ENCODE results near the gene CACNB2. TPM values are rescaled to one million over a fixed set of nuclear protein-coding genes. Genes with fewer than 3 reads are reported as not detected.
"Not testable (repeated sequence)": the region's sequence is repeated elsewhere in the genome, so short reads cannot be mapped to it uniquely, and the experiment has no call there.

CACNB2 gene
- total RNA-seq, 1 donor from 2014 or later = not detected

GRCh38 chr10:18144396-18144795 lies 4.2 kb downstream of the CACNB2 start:
- ChIA-PET CTCF (no interaction called here), POLR2A (no interaction called here)
- no peaks in the 10 kb centered on the region for H3K36me3 Mint-ChIP-seq (ENCODE audit: low read depth)
- TF ChIP-seq, protein P1, sequence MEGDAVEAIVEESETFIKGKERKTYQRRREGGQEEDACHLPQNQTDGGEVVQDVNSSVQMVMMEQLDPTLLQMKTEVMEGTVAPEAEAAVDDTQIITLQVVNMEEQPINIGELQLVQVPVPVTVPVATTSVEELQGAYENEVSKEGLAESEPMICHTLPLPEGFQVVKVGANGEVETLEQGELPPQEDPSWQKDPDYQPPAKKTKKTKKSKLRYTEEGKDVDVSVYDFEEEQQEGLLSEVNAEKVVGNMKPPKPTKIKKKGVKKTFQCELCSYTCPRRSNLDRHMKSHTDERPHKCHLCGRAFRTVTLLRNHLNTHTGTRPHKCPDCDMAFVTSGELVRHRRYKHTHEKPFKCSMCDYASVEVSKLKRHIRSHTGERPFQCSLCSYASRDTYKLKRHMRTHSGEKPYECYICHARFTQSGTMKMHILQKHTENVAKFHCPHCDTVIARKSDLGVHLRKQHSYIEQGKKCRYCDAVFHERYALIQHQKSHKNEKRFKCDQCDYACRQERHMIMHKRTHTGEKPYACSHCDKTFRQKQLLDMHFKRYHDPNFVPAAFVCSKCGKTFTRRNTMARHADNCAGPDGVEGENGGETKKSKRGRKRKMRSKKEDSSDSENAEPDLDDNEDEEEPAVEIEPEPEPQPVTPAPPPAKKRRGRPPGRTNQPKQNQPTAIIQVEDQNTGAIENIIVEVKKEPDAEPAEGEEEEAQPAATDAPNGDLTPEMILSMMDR (IDR thresholded peaks at IDR 0.05) = no peak
- H3K27ac Mint-ChIP-seq = no peak overlapping the region
- H3K4me1 Mint-ChIP-seq = no peaks in the 10 kb centered on the region
- DNase-seq (no peak), ATAC-seq (ENCODE audit: low read depth) (no peak)
- intact Hi-C loops (cut with micrococcal nuclease) = no loop called here
- H3K4me3 Mint-ChIP-seq = no peak overlapping the region
- H3K27me3 Mint-ChIP-seq = peaks cover 13% of the 10 kb centered on the region
- no peaks in the 10 kb centered on the region for H3K9me3 Mint-ChIP-seq

GRCh38 chr10:18144928-18145327 lies 4.7 kb downstream of the CACNB2 start:
- Mint-ChIP-seq H3K4me3 (no peak overlapping the region), H3K36me3 (ENCODE audit: low read depth) (no peaks in the 10 kb centered on the region), H3K9me3 (no peaks in the 10 kb centered on the region), H3K27ac (no peak overlapping the region), H3K4me1 (no peaks in the 10 kb centered on the region), H3K27me3 (peaks cover 8% of the 10 kb centered on the region)
- ATAC-seq (ENCODE audit: low read depth) = no peak
- intact Hi-C loops (cut with micrococcal nuclease) = no loop called here
- no peak for DNase-seq
- ChIA-PET POLR2A (no interaction called here), CTCF (no interaction called here)
- TF ChIP-seq, protein P1 (IDR thresholded peaks at IDR 0.05) = no peak

GRCh38 chr10:18145652-18146051 lies 5.4 kb downstream of the CACNB2 start:
- DNase-seq (no peak), ATAC-seq (ENCODE audit: low read depth) (no peak)
- Mint-ChIP-seq H3K9me3 (no peaks in the 10 kb centered on the region), H3K27ac (no peak overlapping the region), H3K36me3 (ENCODE audit: low read depth) (no peaks in the 10 kb centered on the region), H3K4me1 (no peaks in the 10 kb centered on the region), H3K27me3 (peaks cover 8% of the 10 kb centered on the region), H3K4me3 (no peak overlapping the region)
- intact Hi-C loops (cut with micrococcal nuclease) = no loop called here
- TF ChIP-seq, protein P1 (IDR thresholded peaks at IDR 0.05) = no peak
- ChIA-PET POLR2A (no interaction called here), CTCF (interaction anchor here (0.6 kb wide), 1 partner anchor 855 kb away, joined by 3 read pairs; no protein-coding TSS in a partner anchor)

GRCh38 chr10:18149196-18149800 lies 9.1 kb downstream of the CACNB2 start:
- Mint-ChIP-seq H3K4me3 (no peak overlapping the region), H3K27me3 (no peaks in the 10 kb centered on the region), H3K9me3 (no peaks in the 10 kb centered on the region), H3K27ac (no peak overlapping the region), H3K4me1 (no peaks in the 10 kb centered on the region), H3K36me3 (ENCODE audit: low read depth) (no peaks in the 10 kb centered on the region)
- intact Hi-C loops (cut with micrococcal nuclease) = no loop called here
- ATAC-seq (ENCODE audit: low read depth) = no peak
- no peak for DNase-seq
- ChIA-PET POLR2A (no interaction called here), CTCF (no interaction called here)
- TF ChIP-seq, protein P1 (IDR thresholded peaks at IDR 0.05) = no peak

DNA sequence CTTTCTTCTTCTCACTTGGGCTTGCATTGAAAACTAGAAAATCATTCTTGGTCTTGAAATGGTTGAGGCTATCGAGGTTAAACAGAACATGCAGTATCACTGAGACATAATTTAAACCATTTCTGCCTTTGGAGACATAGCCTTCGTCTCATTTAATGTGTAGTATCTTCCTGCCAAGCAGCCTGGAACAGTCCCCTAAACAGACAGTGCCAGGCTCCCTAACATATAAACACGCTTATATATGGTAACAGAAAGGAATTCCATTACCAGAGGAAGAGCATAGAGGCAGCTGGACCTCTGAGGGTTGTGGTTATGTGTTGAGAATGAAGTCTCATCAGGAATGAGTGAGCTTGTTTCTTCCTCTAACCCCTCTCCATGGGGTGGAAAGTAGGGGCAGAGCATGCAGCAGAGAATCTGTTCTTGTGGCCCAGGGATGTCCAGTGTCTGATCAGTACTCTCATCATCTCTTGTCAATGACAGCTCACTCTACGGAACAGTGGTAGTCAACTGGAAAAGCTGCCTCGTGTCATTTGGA lies 11.2 kb downstream of the CACNB2 start:
- Mint-ChIP-seq H3K27ac (no peak overlapping the region), H3K27me3 (no peaks in the 10 kb centered on the region), H3K36me3 (ENCODE audit: low read depth) (no peaks in the 10 kb centered on the region), H3K4me1 (no peaks in the 10 kb centered on the region), H3K9me3 (peaks cover 2% of the 10 kb centered on the region), H3K4me3 (no peak overlapping the region)
- intact Hi-C loops (cut with micrococcal nuclease) = loop anchor here (5.0 kb wide), 1 partner anchor 466 kb away; no protein-coding TSS in a partner anchor
- ATAC-seq (ENCODE audit: low read depth) = no peak
- TF ChIP-seq, protein P1 (IDR thresholded peaks at IDR 0.05) = no peak
- ChIA-PET CTCF (no interaction called here), POLR2A (no interaction called here)
- DNase-seq = no peak

DNA sequence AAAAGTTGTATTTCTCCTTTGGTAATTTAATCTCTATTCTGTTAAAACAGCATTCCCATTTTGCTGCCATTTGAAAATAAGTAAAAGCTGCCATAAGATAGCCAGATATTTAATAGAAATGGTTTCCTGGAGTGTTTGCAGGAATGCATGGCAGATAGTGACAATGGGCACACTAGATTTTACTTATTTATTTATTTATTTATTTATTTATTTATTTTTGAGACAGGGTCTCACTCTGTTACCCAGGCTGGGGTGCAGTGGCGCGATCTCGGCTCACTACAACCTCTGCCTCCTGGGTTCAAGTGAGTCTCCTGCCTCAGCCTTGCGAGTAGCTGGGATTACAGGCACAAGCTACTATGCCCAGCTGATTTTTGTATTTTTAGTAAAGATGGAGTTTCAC lies 13.2 kb downstream of the CACNB2 start:
- H3K36me3 Mint-ChIP-seq (ENCODE audit: low read depth); POLR2A ChIA-PET; H3K27me3 Mint-ChIP-seq; ATAC-seq (ENCODE audit: low read depth); H3K4me1 Mint-ChIP-seq; CTCF ChIA-PET; DNase-seq; H3K27ac Mint-ChIP-seq; H3K4me3 Mint-ChIP-seq; H3K9me3 Mint-ChIP-seq: not testable (repeated sequence)
- intact Hi-C loops (cut with micrococcal nuclease) = loop anchor here (5.0 kb wide), 1 partner anchor 464 kb away; no protein-coding TSS in a partner anchor
